Thoracic aorta (tissue), 2 donors: Measurements from ENCODE around the gene TOMM40. TPM values are rescaled to one million over a fixed set of nuclear protein-coding genes. Genes with fewer than 3 reads are reported as not detected.

ENCODE experiments used
- ATAC-seq: fragments of 150-250 bp; one replicate; pipeline ENCODE4 v1.8.0; 2017; ENCODE audit warnings: low read depth; ENCODE audit not compliant: insufficient number of reproducible peaks, low FRiP score
- DNase-seq: peaks from one replicate; pipeline ENCODE4 v3.0.0-alpha.2; 2020; ENCODE audit warnings: low spot score
- H3K27ac ChIP-seq, 2 donors: fragments of 200-600 bp; sonication (generic); 1 replicate in 1 of 2; 2 replicates in 1 of 2; pipeline ENCODE4 v1.5.1; 2016; ENCODE audit warnings: mild to moderate bottlenecking in 2 of 2, moderate library complexity in 2 of 2
- H3K27me3 ChIP-seq: fragments of 200-600 bp; sonication (generic); replicated peaks from 2 replicates; pipeline ENCODE4 v1.6.0; 2016; ENCODE audit warnings: mild to moderate bottlenecking; ENCODE audit not compliant: insufficient read depth
- H3K36me3 ChIP-seq: fragments of 200-600 bp; sonication (generic); one replicate; pipeline ENCODE4 v1.5.1; 2016
- H3K4me1 ChIP-seq, 2 donors: fragments of 200-600 bp; sonication (generic); 1 replicate in 1 of 2; 2 replicates in 1 of 2; pipeline versions ENCODE4 v1.5.1 to v1.6.0; 2016; ENCODE audit warnings: low read depth in 2 of 2, mild to moderate bottlenecking in 1 of 2; ENCODE audit not compliant: control insufficient read depth in 1 of 2
- H3K4me3 ChIP-seq: fragments of 200-600 bp; sonication (generic); 2 replicates; pipeline ENCODE4 v1.5.1; 2016; ENCODE audit warnings: mild to moderate bottlenecking
- H3K9me3 ChIP-seq: fragments of 200-600 bp; sonication (generic); 2 replicates; pipeline ENCODE4 v1.5.1; 2016
- CTCF ChIP-seq: fragments of 200-600 bp; sonication (generic); IDR thresholded peaks from one replicate; pipeline ENCODE4 v1.5.1; 2019; ENCODE audit warnings: antibody characterized with exemption
- total RNA-seq, 2 donors: library from RNA; depleted of rRNA; stranded (reverse); fragments of >200 nt; gene quantifications; one replicate each; pipeline versions ENCODE4 v1.1.0 to v1.2.3, GENCODE V29; 2016

The TOMM40 gene
- total RNA-seq, 2 donors from 2014 or later: 24.9 to 48.5 TPM

DNA sequence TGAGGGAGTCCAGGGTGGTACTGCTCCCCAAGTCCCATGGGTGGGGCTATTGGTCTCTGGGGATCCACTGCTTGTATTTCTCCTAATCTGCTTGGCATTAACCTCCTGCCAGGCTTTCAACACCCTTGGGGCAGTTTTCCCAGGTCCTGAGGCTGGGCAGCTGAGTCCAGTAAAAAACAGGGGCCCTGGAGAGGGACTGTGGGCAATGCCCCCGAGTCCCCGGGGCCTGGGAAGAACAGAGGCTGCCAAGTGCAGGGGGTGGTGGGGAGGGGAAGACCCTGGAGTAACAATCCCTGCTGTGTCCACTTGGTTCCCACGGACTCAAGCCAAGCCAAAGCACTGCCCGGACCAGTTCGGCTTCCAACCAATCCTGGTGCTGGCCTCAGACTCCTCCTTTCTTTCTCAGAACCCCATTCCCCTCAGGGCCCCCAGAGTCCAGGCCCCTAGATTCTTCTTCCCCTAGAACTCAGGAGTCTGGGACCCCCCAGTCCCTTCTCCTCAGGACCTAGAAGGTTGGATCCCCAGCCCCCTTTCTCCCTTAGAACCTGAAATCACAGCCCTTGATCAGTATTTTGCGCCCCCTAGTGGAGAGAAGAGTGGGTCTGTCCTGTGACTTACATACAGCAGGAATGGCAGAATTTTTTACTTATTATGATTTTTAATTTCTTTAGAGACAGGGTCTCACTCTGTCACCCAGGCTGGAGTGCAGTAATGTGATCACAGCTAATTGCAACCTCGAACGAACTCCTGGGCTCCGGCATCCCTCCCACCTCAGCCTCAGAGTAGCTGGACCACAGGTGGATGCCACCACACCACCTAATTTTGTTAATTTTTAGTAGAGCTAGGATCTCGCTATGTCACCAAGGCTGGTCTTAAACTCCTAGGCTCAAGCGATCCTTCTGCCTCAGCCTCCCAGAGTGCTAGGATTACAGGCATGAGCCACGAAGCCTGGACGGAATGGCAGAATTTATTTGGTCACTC lies 60.4 kb downstream of the TOMM40 start:
- Histone ChIP-seq H3K4me1 (peaks cover 7 to 29% of the 10 kb centered on the region in 2 donors), H3K36me3 (peaks cover 3% of the 10 kb centered on the region), H3K9me3 (no peaks in the 10 kb centered on the region), H3K27ac (peak overlapping the region in 1 of 2 donors; percentile 6), H3K4me3 (peak overlapping the region; percentile 43), H3K27me3 (no peaks in the 10 kb centered on the region)
- no peak for ATAC-seq
- peak; percentile 89 for TF ChIP-seq CTCF
- peak; percentile 20 for DNase-seq

Other genes starting within 250 kb of the TOMM40 start
- gene PVR, start 247.3 kb upstream of the TOMM40 start, total RNA-seq: 100 to 1,000 TPM in 1 of 2 donors, 10 to 100 TPM in 1; 59.7 to 102 TPM
- 1 to 10 TPM; 3.4 to 6.2 TPM for gene CEACAM19, start 219.8 kb upstream of the TOMM40 start, total RNA-seq
- gene CEACAM16, start 192.1 kb upstream of the TOMM40 start, total RNA-seq: not detected
- 10 to 100 TPM; 43.1 to 77.9 TPM for gene BCL3, start 142.5 kb upstream of the TOMM40 start, total RNA-seq
- under 1 TPM in 1 of 2 donors, not detected in 1; 0.42 TPM for gene CBLC, start 113.4 kb upstream of the TOMM40 start, total RNA-seq
- gene BCAM, start 82.2 kb upstream of the TOMM40 start, total RNA-seq: 100 to 1,000 TPM in 1 of 2 donors, 10 to 100 TPM in 1; 77.7 to 178 TPM
- 10 to 100 TPM; 61.7 to 84.3 TPM for gene NECTIN2, start 45.0 kb upstream of the TOMM40 start, total RNA-seq
- 100 to 1,000 TPM; 111 to 333 TPM for gene APOE, start 14.5 kb downstream of the TOMM40 start, total RNA-seq
- 10 to 100 TPM in 1 of 2 donors, 1 to 10 TPM in 1; 4.9 to 12.3 TPM for gene APOC1, start 23.4 kb downstream of the TOMM40 start, total RNA-seq
- not detected for gene APOC4, start 51.0 kb downstream of the TOMM40 start, total RNA-seq
- gene APOC2, start 54.8 kb downstream of the TOMM40 start, total RNA-seq: not detected
- gene CLPTM1, start 64.1 kb downstream of the TOMM40 start, total RNA-seq: 10 to 100 TPM; 63.1 to 69.3 TPM
- 10 to 100 TPM; 20.6 to 38.6 TPM for gene RELB, start 110.2 kb downstream of the TOMM40 start, total RNA-seq
- 100 to 1,000 TPM; 119 to 300 TPM for gene CLASRP, start 147.8 kb downstream of the TOMM40 start, total RNA-seq
- gene ZNF296, start 185.2 kb downstream of the TOMM40 start, total RNA-seq: 1 to 10 TPM; 1.5 to 1.8 TPM
- gene GEMIN7, start 188.0 kb downstream of the TOMM40 start, total RNA-seq: 10 to 100 TPM; 11.2 to 16.0 TPM
- 10 to 100 TPM; 19.6 to 22.6 TPM for gene PPP1R37, start 201.9 kb downstream of the TOMM40 start, total RNA-seq